Mucosa of gallbladder (tissue), 1 donor: Measurements from ENCODE around the gene HAGHL. TPM values are rescaled to one million over a fixed set of nuclear protein-coding genes. Genes with fewer than 3 reads are reported as not detected.
A peak's percentile ranks its signal among the peaks of the same experiment; 100 is the strongest.
"Not testable (repeated sequence)": the region's sequence is repeated elsewhere in the genome, so short reads cannot be mapped to it uniquely, and the experiment has no call there.

Source experiments
- DNase-seq: peaks from one replicate; pipeline ENCODE4 v3.0.0-alpha.2; 2020; ENCODE audit warnings: low spot score
- total RNA-seq: library from RNA; stranded (reverse); gene quantifications from one replicate; pipeline ENCODE4 v1.2.1, GENCODE V29; 2021
- donor health status: DM: no; HTN: no; CAD: no.

The HAGHL gene
- total RNA-seq, 1 donor from 2014 or later: 13.4 TPM

DNA sequence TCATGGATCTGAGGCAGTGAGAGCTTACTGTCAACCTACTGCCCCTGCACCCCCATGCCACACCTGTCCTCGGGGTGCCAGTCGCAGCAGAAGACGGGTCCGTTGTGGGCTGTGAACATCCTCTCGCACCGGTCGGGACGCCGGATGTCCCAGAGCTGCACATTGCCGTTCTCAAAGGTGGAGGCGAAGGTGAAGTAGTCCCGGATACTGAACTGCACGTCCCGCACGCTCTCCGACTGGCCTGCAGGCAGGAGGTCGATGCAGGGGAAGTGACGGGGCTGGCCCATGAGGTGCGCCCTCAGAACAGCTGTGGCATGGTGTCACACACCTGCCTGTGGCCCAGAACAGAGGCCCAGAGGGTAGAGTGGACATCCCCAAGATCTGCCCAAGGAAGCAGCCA is 39.4 kb upstream of the HAGHL start:
- no peak for DNase-seq

DNA sequence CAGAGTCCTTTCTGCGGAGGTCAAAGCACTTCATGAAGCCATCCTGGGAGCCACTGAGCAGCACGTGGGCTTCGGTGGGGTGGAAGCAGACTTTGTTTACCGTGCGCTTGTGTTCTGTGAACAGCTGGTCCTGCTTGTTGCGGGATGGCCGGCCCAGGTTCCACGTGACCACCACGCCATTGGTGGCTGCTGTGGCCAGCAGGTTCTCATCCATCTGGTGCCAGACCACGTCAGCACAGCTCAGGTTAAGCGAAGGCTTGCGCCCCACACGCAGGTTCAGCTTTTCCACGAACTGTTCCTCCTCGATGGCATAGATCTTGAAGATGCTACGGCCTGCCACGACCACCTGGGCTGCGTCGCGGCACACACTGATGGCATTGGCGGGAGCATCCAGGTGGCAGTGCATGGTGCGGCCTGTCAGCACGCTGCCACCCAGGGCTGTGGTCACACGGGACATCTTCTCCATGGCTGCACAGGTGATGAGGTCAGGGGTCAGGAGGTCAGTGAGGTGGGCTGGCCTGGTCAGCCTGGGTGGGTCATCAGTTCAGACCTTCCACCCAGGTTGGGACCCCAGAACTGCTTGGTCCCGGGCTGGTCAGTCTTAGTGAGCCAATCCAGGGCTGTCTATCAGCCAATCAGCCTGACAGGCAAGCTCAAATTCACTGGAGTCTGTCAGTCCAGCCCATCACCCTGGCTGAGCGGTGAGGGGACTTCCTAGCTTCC is 37.6 kb upstream of the HAGHL start:
- no peak for DNase-seq

DNA sequence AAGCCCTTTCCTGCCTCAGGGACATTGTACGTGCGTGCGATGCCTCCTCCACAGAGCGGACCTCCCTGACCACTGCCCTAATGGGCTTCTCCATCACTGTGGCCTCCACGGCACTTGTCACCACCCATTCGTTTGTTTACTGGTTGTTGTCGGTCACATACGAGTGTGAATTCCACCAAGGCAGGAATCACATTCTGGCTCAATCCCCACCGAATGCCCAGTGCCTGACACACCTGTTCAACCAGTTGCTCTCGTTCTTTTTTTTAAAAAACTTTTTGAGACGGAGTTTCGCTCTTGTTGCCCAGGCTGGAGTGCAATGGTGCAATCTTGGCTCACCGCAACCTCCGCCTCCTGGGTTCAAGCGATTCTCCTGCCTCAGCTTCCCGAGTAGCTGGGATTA is 35.7 kb upstream of the HAGHL start:
- not testable (repeated sequence) for DNase-seq

DNA sequence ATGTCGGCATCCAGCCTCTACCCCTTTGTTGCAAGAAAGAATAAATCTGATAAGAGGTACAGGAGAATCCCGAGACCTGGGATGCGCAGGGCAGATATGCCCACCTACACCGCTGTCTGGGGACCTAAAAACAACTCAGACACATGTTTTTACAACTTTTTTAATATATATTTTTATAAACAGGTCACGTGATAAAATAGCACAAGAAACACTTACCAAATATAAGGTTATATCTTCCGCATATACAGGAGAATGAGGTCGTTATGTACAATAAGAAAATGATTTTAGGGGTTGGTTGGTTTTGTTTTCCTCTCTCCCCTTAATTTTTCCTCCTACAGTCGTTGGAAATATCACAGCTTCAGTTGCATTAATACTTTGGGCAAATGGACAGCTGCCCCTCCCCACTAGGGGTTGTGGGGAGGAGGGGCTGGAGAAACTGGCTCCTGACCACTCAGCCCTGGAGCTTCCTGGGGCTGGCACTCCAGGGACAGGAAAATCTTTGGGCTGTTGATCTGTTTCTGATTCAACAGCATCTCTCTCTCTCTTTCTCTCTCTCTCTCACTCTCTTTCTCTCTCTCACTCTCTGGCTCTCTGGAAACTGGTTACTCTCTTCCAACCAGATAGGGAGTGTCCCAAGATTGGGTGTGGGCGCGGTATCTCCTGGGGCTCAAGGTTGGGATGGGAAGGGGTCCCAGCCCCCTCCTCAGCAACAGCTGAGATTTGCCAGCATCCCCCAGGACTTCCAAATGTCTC is 34.4 kb upstream of the HAGHL start:
- no peak for DNase-seq

DNA sequence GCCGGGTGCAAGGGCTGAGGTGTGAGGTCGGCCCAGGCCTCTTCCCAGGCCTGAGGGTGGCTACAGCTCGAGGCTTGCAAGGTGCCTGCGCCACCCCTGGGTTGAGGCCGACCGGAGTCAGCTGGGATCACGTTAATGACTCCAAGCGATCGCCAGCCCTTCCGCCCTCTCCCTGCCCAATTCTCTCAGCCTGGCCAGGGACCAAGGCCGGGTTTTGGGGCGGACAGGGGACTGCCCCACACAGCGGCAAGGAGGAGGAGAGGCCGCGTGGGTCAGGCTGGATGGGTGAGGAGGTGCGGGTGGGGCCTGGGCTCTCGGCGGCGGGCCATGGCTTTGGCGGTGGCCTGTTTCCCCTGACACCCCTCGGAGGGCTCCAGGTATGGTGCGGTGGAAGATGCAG is 33.5 kb upstream of the HAGHL start:
- no peak for DNase-seq

DNA sequence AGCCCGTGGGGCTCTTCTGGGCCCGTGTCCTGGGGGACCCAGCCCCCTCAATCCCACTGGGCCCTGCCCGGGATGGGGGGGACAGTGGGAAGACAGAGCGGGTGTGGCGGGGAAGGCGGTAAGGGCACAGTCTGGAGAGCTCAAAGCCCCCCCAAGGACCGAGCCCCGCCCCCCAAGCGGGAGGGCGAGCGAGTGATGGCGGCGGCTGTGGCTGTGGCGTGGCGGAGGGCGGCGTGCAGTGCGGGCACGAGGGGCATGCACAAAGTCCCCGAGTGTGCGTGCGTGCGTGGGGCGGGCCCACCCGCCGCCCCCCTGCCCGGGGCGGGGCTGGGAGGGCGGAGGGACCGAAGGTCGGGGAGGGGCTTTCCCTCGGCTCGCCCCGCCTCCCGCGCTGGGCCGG is 33.1 kb upstream of the HAGHL start:
- DNase-seq: no peak

DNA sequence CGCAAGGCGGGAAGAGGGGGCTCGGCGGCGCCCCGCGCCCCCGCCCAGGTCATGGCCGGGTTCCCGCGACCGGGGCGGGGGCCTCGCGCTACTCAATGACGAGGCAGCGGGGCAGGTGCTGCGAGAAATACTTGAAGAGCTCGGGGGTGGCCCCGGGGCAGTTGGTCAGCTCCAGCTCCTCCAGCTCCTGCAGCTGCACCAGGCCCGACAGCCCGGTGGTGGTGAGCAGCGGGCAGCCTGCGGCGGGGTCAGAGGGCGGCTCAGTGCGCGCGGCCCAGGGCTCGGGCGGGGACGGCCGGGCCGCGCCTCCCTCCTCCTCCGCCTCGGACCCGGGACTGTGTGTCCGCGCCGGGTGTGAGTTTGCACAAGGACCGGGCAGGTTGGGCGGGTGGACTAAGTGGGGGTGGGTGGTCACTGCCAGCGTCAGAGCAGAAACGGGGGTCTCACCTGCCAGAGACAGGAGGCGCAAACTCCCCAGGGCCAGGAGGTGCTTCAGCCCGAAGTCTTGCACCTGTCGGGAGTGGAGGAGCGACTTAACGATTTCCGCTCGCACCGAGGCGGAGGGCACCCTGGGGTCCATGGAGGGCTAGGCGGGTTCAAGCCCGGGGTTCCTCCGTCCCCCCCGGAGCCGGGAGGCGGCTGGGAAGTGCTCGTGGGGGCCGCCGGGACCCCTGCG is 32.6 kb upstream of the HAGHL start:
- no peak for DNase-seq

DNA sequence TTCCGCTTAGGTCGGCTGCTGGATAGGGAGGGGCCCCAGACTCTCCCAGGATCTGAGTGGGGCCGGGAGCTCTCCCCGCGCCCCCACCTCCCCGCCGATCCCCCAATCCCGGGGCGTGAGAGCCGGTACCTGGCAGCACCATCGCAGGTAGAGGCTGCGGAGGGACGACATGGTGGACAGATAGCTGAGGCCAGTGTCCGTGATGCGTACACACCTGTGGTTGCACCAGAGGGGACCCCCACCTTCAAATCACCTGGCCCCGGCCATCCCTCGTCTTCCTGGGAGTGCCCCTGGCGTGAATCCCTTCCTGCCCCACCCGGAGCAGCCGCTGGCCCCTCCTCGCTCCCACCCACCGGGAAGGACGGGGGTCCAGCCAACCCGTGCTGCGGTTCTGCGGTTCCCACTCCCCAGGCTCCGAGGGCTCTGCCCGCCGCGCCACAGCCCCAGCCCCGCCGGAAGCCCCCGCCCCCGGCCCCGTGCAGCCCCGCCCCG is 32.0 kb upstream of the HAGHL start:
- no peak for DNase-seq

DNA sequence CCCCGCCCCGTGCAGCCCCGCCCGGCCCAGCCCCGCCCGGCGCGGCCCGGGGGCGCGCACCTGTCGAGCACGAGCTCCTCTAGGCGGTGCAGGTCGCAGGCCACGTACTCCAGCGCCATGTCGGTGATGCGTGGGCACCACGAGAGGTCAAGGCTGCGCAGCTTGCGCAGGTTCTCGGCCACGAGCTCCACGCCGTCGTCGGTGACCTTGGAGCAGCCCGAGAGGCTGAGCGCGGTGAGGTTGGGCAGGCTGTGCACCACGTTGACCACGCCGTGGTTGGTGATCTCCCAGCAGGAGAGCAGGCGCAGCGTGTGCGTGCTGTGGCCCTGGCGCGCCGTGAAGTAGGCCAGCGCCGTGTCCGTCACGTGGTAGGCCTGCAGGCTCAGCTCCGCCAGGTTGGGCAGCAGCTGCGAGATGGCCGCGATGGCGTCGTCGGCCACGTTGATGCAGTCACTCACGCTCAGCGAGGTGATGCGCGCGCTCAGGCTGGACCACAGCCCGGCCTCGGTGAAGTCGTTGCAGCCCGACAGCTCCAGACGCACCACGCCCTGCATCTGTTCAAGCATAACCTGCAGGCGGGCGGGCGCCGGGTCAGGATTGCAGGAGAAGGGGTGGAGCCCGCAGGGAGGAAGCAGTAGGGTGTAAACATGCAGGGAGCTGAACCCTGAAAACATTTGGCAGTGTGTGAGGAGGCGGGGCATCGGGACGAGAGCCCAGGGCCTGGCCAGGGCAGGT is 31.4 kb upstream of the HAGHL start:
- peak; percentile 63 for DNase-seq

DNA sequence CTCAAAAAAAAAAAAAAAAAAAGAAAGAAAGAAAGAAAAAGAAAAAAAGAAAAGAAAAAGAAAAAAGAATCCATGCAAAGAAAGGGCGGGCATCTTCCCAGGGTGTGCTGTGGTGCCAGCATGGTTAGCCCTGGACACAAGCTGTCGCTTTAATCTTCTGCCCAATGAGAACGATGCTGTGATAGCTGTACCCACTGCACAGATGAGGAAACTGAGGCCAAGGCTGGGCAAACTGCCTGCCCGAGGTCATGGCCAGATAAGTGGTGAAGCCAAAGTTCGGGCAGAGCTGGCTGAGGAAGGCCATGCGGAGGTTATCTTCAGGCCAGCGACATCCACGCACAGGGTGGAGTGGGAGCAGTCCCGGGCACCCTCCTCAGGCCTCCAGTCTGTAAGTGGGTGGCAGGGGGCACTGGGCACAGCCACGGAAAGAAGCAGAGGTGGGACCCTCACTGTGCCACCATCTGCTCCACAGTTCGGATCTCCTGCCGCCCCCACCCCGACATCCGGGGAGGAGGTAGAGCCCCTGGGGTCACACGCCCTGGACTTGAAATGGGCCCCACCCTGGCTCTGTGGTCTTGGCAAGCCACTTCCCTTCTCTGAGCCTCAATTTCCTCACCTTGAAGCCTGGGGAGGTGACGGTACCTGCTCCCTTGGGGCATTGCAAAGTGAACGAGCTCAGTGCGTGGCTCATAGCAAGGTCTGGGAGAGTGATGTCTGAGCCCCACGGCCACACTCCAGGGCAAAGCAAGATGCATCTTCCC is 27.8 kb upstream of the HAGHL start:
- no peak for DNase-seq

DNA sequence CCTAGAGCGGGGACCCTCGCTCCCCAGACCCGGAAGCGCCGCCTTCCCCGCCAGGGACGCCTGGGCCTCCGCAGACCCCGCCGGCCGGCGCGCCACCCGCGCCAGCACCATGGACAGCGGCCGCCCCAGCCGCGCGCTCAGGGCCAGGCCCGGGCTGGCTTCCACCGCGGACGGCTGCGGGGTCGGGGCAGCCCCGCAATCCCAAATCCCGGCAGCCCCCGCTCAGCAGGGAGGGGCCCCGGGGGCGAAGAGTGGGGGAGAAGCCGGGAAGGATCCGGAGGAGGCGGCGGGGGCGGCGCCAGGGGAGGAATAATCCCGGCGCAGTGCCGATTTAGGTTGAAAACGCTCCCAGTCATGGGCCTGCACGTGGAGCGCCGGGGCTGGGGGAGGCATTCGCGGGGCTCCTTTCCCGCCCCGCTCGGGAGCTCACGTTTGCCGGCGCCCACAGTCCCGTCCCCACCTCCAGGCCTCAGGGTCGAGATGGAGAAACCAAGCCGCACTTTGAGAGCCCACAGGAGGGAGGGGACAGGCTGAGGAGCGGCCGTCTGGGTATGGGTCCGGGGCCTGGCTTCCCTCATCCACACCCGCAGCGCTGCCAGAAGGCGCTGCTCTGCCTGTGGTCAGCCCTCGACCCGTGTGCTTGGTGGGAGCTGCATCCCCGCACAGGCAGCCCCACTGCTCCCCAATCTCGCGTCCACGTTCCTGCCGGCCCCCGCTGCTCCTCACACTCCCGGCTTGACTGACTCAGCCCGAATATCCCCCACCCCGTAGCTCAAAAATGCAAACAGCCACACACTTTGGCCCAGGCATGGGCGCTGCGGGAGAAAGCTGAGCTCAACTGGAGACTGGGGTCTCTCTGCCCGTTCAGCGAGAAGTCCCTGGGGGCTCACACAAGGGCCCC is 26.0 kb upstream of the HAGHL start:
- no peak for DNase-seq

DNA sequence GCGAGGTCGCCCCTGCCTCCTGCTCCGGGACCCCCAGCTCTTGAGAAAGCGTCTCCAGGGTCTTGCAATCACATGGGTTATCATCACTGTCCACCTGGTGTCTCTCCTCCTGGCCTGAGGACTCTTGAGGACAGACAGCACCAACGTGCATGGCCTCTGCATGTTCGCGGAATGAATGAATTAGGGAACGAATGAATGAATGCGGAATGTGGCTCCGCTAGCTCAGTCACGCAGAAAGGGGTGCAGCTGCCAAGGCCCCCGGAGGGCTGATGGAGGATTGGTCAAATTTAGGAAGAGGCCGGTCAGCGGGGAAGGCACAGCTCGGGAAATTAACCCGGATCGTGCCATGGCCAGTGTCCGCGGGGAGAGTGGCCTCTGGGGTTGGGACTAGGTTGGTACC is 24.6 kb upstream of the HAGHL start:
- no peak for DNase-seq

DNA sequence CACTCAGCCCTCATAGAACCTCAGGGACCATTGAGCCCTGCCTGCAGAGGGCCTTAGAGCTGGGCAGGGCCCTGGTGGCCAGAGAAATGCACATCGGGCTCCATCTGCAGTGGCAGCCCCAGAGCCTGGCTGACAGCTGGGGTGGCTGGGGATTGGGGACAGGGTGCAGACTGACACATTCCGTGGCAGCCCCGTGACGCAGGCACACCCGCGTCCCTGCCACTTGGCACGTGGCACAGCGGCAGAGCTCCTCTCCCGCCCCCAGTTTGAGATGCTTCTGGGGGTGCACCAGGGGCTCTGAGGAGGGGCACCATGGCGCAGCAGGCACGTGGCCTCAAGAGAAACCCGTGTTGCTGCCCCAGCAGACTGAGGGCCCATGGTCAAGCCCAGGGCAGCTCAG is 23.5 kb upstream of the HAGHL start:
- DNase-seq: no peak

DNA sequence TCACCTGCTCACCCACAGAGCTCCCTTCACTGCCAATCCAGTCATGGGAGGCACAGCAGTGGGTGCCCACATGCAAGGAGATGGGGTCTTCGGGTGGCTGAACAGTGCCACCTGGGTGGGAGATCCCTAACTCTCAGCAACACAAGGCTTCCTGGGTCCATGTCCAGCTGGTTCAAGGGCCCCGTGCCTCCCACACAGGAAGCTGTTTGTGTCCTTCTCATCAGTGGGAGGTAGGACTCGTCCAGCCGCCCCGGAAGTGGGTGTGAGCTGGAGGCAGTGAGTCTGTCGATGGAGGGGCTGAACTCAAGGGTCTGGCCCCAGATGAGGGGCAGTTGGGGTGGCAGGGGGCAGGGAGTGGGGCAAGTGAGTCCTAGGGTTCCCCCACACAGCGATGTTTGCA is 22.9 kb upstream of the HAGHL start:
- DNase-seq: no peak

DNA sequence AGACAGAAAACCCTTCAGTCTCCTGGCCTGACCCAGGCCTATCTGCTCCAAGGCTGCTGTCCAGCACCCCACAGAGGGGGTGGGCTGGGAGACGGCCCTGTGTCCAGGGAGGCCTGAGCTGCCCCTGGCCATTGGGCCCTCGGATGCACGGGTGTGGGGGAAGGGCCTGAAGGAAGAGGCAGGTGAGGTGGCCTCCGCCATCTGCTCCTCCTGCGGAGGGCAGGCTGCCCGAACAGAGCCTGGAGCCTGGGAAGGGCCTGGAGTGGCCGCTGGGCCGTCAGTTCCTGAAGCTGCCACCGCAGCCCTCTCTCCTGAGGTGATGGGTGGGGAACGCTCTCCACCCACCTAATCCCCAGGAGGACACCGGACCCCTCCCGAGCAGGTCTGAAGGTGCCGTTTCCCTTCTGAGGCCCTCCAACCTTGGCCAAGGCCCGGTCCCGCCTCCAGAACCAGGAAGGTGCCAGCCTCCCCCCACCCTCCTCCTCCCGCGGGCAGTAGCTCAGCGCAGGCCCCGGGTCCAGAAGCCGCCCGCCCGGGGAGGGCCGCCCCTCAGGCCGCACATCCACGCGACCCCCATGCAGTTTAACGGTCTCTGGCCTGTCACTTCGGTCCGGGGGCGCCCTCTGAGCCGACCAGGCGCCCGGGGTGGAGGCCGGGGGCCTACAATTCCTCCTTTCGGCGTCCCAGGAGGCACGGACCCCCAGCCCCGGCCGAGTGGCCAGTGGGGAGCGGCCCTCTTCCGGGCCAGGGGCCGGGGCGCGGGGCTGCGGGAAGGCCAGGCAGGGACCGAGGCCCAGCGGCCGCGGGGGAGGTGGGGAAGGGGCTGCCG is 22.1 kb upstream of the HAGHL start:
- no peak for DNase-seq

DNA sequence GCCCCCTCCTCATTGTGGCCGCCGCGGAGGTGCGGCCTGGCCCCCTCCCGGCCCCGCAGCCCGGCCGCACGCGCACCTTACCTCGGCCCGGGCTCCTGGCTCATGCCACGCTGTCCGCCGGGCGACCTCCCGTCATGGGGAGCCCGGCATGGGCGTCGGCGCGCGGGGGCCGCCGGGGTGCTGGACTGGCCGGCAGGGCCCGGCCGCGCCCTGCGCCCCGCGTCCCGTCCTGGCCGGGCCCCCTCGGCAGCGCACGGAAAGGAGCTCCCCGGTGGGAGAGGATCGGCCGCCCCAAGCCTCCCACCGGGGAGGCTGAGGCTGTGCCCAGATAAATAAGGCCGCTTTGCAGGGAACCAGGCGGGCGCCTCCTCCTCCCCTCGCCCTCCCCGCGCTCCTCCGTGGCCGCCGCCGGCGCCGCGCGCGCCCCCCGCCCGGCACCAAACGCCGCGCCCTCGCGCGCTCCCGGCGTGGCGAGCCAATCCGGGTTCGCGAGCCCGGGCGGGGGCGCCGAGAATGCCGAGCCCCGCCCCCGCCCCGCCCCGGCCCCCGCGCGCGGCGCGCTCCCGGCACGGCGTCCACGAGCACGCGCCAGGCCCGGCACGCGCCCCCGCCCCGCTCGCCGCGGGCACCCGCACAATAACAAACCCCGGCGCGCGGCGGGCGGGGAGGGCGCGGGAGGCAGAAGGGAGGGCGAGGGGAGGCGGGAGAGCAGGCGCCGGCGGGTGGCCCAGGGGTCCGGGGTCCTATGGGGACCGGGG is 21.3 kb upstream of the HAGHL start, which contains the start of gene FBXL16:
Gene FBXL16, minus strand, starts transcription at position 371 of the 758 bp plus-strand sequence. CDS start 8,396 bp downstream, outside the sequence.
- DNase-seq: no peak

DNA sequence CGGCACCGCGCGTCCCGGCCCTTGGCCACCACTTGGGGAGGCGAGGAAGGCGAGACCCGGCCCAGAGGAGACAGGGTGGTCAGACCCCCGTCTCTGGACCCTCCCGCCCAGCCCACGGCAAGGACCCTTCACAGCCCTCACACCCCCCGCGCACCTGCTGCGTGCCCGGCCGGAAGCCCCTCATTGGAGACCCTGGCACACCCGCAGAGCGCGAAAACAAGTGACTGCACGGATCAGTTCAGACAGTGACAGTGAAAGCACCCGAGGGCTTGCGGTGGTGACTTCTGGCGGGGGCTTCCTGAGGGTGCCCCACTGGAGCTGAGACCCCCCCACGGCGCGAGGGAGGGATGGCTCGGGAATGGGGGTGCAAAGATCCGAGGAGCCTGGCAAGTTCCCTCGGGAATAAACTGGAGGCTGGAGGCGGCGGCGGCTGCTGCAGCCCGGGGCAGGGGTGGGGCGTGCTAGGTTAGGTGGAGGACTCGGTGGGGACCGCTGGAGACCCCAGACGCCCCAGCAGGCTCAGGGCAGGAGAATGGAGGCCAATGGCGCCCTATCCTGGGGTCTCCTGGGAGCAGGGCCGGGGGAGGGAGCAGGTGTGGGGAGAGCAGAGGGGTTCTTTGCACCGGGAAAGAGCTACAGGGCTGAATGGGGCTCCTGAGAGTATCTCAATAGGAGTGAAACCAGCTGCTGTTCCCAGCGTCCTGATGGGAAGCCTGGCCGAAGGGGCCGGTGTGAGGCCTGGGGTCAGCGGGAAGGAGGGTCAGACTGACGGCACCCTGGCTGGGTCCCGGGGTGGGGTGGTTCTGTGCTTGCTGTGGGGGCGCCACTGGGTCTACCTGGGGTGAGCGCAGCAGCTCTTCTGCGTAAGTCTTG is 20.5 kb upstream of the HAGHL start:
- no peak for DNase-seq
